ENCODE data around the gene CHCHD3. TPM values are rescaled to one million over a fixed set of nuclear protein-coding genes. Genes with fewer than 3 reads are reported as not detected.

CHCHD3 gene
- total RNA-seq, 4 donors from 2014 or later = 27.9 to 39.0 (median 34.5) TPM

DNA sequence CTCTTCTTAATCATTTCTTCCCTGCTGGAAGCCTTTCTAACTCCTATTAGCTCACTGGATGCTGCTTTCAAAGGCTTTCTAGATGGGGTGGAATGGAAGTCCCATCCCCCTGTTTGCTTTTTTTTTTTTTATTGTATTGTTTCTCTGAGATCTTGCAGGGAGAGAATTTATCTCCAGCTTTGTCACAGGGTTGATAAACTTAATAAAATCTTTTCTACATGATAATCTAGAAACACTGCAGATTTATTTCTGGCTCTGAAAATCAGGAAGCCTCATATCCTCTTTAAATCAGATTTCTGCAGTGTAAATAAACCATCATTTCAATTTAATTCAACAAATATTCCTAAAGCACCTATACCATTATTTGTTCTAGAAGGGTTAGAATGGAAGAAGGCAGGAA is 37.2 kb upstream of the CHCHD3 start:
- intact Hi-C loops (cut with DNase I; ENCODE audit: low total_unique reads) = no loop called here

DNA sequence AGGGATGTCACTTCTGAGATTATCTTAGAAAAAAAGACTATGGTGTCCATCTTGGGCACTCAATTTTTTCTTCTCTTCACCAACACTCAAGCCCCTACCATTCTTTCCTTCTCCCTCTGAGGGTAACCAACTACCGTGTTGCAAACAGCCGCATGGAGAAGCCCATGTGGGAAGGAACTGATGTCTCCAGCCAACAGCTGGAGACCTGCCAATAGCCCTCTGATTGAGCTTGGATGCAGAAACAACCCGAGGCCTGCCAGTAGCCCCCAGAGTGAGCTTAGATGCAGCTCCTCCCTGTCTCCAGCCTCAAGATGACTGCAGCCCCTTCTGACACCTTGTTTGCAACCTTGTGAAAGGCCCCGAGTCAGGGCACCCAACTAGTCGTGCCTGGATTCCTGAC is 36.4 kb upstream of the CHCHD3 start:
- peak in 1 of 2 donors; percentile 59 for DNase-seq (ENCODE audit: low spot score in 2 of 2)
- intact Hi-C loops (cut with DNase I; ENCODE audit: low total_unique reads) = no loop called here
- no peak overlapping the region for H3K4me3 ChIP-seq (ENCODE audit: low read depth, poor library complexity, severe bottlenecking)
- no peak for TF ChIP-seq POLR2A (IDR thresholded peaks at IDR 0.05)
- TF ChIP-seq, protein P1, sequence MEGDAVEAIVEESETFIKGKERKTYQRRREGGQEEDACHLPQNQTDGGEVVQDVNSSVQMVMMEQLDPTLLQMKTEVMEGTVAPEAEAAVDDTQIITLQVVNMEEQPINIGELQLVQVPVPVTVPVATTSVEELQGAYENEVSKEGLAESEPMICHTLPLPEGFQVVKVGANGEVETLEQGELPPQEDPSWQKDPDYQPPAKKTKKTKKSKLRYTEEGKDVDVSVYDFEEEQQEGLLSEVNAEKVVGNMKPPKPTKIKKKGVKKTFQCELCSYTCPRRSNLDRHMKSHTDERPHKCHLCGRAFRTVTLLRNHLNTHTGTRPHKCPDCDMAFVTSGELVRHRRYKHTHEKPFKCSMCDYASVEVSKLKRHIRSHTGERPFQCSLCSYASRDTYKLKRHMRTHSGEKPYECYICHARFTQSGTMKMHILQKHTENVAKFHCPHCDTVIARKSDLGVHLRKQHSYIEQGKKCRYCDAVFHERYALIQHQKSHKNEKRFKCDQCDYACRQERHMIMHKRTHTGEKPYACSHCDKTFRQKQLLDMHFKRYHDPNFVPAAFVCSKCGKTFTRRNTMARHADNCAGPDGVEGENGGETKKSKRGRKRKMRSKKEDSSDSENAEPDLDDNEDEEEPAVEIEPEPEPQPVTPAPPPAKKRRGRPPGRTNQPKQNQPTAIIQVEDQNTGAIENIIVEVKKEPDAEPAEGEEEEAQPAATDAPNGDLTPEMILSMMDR (IDR thresholded peaks at IDR 0.05) = no peak
- 47 to 59% methylated on average over 5 of the region's 5 CpGs for WGBS, 2 donors

More for the DNA sequence above, 37.2 kb upstream of the CHCHD3 start:
- H3K4me3 ChIP-seq (ENCODE audit: low read depth, poor library complexity, severe bottlenecking) = no peak overlapping the region
- no peak for TF ChIP-seq POLR2A (IDR thresholded peaks at IDR 0.05)
- TF ChIP-seq, protein P1 (IDR thresholded peaks at IDR 0.05) = no peak
- DNase-seq (ENCODE audit: low spot score in 2 of 2) = no peak

DNA sequence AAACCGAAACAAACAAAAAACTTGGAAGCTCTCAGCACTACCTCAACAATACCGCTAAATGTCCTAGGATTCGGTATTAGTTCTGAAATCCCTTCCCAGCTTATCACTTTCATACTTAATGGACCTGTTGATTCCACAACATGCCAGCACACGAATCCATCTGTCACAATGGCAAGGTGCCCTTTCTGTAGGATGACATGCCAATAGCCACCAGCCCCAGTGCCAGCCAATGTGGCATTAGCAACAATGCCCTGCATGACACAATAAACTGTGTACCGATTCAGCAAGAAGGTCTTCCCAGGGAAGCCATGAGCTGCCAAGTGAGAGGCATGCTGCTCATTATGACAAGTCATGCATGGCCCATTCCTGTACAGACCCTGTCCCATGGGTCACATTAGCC is 35.6 kb upstream of the CHCHD3 start:
- TF ChIP-seq POLR2A (IDR thresholded peaks at IDR 0.05) = no peak
- TF ChIP-seq, protein P1 (IDR thresholded peaks at IDR 0.05) = no peak
- WGBS, 2 donors = 56 to 71% methylated on average over 5 of the region's 5 CpGs
- no peak overlapping the region for H3K4me3 ChIP-seq (ENCODE audit: low read depth, poor library complexity, severe bottlenecking)
- intact Hi-C loops (cut with DNase I; ENCODE audit: low total_unique reads) = no loop called here
- no peak for DNase-seq (ENCODE audit: low spot score in 2 of 2)

DNA sequence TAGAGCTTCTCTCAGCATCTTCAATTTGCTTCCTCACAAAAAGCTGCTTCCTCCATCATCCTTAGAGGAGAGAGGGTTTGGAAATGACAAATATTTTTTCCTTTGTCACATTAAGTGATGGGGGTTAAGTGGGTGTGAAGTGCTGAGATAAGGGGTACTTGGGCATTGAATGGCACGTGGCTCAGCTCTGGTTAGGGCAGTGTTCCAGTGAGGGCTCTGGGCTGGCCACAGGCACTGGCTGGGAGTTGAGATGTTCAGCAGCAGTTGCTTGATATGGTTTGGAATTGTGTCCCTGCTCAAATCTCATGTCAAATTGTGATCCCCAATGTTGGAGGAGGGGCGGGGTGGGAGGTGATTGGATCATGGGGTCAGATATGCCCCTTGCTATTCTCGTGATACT is 33.7 kb upstream of the CHCHD3 start:
- intact Hi-C loops (cut with DNase I; ENCODE audit: low total_unique reads) = no loop called here
- 66 to 68% methylated on average over 3 of the region's 3 CpGs for WGBS, 2 donors

DNA sequence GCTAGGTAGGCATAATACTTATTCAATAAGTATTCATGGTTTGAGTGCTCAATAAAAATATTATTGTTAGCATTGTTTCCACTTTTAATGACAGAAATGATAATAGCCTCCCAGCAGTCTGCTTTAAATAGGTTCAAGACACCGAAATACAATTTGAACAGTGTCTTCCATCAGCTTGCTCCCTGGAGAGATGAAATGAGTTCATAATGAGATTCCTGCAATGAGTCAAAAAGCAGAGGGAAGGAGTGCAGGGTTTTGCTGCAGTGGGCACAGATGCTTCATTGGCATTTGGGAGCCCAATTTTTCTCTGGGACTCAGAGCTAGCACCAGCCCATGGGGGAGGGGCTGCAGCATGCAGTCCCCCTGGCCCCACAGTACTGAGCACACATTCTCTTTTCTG is 32.6 kb upstream of the CHCHD3 start:
- DNase-seq (ENCODE audit: low spot score in 2 of 2) = no peak
- intact Hi-C loops (cut with DNase I; ENCODE audit: low total_unique reads) = no loop called here
- no peak for TF ChIP-seq POLR2A (IDR thresholded peaks at IDR 0.05)
- TF ChIP-seq, protein P1 (IDR thresholded peaks at IDR 0.05) = no peak
- 50 to 64% methylated on average over 1 of the region's 1 CpG for WGBS, 2 donors
- no peak overlapping the region for H3K4me3 ChIP-seq (ENCODE audit: low read depth, poor library complexity, severe bottlenecking)

More for the DNA sequence above, 33.7 kb upstream of the CHCHD3 start:
- no peak for TF ChIP-seq POLR2A (IDR thresholded peaks at IDR 0.05)
- TF ChIP-seq, protein P1 (IDR thresholded peaks at IDR 0.05) = no peak
- no peak for DNase-seq (ENCODE audit: low spot score in 2 of 2)
- H3K4me3 ChIP-seq (ENCODE audit: low read depth, poor library complexity, severe bottlenecking) = no peak overlapping the region

DNA sequence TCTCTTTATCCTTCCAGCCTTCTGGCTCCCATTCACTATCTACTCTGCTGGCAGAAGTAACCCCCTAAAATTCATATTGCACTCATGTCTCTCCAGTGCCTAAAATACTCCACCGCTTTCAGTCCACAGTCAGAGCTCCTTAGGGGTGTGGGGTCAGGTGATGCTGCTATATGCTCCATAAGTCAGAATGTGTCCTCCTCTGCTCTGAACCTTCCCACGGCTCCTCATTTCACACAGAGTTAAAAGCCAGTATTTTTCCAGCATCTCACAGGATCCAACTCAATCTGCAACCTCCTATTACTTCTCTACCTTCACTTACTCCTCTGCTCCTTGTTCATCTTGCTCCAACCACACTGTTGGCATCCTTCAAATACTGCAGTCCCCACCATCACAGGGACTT is 31.1 kb upstream of the CHCHD3 start:
- intact Hi-C loops (cut with DNase I; ENCODE audit: low total_unique reads) = no loop called here
- DNase-seq (ENCODE audit: low spot score in 2 of 2) = no peak
- TF ChIP-seq POLR2A (IDR thresholded peaks at IDR 0.05) = no peak
- TF ChIP-seq, protein P1 (IDR thresholded peaks at IDR 0.05) = no peak
- 90 to 97% methylated on average over 2 of the region's 2 CpGs for WGBS, 2 donors
- no peak overlapping the region for H3K4me3 ChIP-seq (ENCODE audit: low read depth, poor library complexity, severe bottlenecking)

Measured in lower leg skin (tissue), 4 donors.